Suprapubic skin (tissue), 4 donors: Measurements from ENCODE around the gene SUGT1. TPM values are rescaled to one million over a fixed set of nuclear protein-coding genes. Genes with fewer than 3 reads are reported as not detected.

Experiments used
- DNase-seq, 2 donors: peaks; one replicate each; pipeline ENCODE4 v3.0.0-alpha.2; 2019; ENCODE audit warnings: low spot score in 2 of 2
- H3K27ac ChIP-seq: fragments of 200-600 bp; sonication (generic); one replicate; pipeline ENCODE4 v1.5.1; 2019
- H3K27me3 ChIP-seq: fragments of 200-600 bp; sonication (generic); one replicate; pipeline ENCODE4 v1.5.1; 2019
- H3K36me3 ChIP-seq: fragments of 200-600 bp; sonication (generic); one replicate; pipeline ENCODE4 v1.5.1; 2019
- H3K4me1 ChIP-seq: fragments of 200-600 bp; sonication (generic); one replicate; pipeline ENCODE4 v1.5.1; 2019
- H3K4me3 ChIP-seq: fragments of 200-600 bp; sonication (generic); one replicate; pipeline ENCODE4 v1.5.1; 2019; ENCODE audit warnings: mild to moderate bottlenecking
- H3K9me3 ChIP-seq: fragments of 200-600 bp; sonication (generic); one replicate; pipeline ENCODE4 v1.5.1; 2019
- EP300 ChIP-seq: sonication (generic); formaldehyde crosslinking; IDR thresholded peaks from one replicate; pipeline ENCODE4 v1.6.1; 2017; ENCODE audit warnings: antibody characterized with exemption
- POLR2A ChIP-seq, 2 donors: fragments of 450-650 bp; IDR thresholded peaks; one replicate each; pipeline ENCODE4 v1.6.1; 2017; ENCODE audit warnings: antibody characterized with exemption in 2 of 2, mild to moderate bottlenecking in 2 of 2, moderate library complexity in 2 of 2
- POLR2AphosphoS5 ChIP-seq, 3 donors: sonication (generic); formaldehyde crosslinking; IDR thresholded peaks; one replicate each; pipeline ENCODE4 v1.6.1; 2017; ENCODE audit warnings: antibody characterized with exemption in 3 of 3
- WGBS: methylation state at CpG from one replicate; pipeline ENCODE4 v1.1.5; 2018; 5-methylcytosine and 5-hydroxymethylcytosine counted together
- total RNA-seq, 4 donors: library from RNA; depleted of rRNA; stranded (reverse); fragments of >200 nt; gene quantifications; one replicate each; pipeline ENCODE4 v1.1.0, GENCODE V29; 2016
- TF ChIP-seq, protein P1 (sequence below), 2 donors: fragments of 200-600 bp in 1 of 2; fragments of 450-650 bp in 1 of 2; sonication (generic) in 1 of 2; IDR thresholded peaks; one replicate each; pipeline ENCODE4 v1.5.1; 2016 to 2019; ENCODE audit warnings: antibody characterized with exemption in 2 of 2, mild to moderate bottlenecking in 1 of 2, moderate library complexity in 1 of 2

SUGT1 gene
- total RNA-seq, 4 donors from 2014 or later = 23.7 to 38.2 (median 28.8) TPM

DNA sequence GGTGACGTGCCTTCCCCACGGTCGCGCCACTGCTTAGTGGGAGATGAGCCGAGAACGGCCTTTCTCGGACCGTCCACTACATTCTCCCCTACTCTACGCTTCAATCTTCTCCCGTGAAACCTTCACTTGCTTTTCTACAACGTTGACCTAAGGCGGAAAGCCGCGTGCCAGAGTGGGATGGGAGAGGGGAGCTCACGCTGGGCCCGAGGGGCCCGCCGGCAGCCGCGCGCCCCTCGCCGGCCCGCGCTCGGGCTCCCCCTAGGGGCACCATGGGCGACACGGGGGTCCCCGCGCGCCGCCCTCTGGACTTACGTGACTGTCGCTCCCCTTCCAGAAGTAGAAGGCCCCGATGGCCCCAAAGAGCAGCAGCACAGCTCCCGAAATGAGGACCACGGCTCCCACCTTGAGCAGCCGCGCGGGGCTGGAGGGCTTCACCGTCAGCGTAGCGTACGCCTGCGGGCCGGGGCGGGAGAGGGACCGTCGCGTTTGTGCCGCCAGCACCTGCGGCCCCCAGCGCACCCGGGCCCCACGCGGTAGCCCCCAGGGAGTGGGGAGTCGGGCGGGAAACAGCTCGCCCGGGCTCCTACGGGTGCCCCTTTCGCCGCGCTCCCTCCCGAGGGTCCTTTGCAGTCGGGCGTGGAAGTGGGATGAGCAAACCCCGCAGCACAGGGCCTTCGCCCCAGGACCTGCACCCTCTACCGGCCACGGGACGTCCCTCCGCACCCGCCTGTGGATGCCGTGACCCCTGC, 86.3 kb downstream of the SUGT1 start:
- WGBS = 13% methylated on average over 52 of the region's 75 CpGs
- Histone ChIP-seq H3K4me3 (peak overlapping the region; percentile 35), H3K27me3 (peaks cover 49% of the 10 kb centered on the region), H3K4me1 (peaks cover 10% of the 10 kb centered on the region), H3K27ac (no peak overlapping the region), H3K36me3 (no peaks in the 10 kb centered on the region), H3K9me3 (no peaks in the 10 kb centered on the region)
- TF ChIP-seq EP300 (no peak), POLR2AphosphoS5 (IDR thresholded peaks at IDR 0.05) (no peak), POLR2A (IDR thresholded peaks at IDR 0.05) (no peak)
- no peak for DNase-seq

DNA sequence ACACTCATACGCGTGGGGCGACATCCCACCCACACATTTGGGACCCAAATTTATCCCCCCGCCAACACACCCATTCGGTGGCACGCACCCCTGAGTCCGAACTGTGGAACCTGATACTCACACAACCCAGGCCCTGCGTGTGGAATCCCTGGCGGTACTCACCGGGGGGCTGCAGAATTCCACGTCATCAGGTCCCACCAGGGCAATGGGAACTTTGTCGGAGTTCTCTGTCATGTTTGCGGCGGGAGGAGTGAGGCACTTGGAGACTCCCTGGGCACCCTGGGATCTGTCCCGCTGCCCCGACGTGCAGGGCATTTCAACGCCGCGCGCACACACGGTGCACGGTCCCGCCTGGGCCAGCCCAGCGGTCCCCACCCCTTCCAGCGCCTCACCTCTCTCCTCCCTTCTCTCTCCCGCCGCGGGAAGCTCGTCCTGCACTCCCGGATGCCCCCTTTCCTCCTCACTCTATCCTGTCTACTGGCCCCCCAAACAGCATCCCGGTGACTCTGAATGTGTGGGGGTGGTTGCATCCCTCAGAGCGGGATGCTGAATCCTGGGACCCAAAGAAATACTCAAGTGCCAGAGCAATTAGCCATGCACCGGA, 86.9 kb downstream of the SUGT1 start, which contains the start of gene CNMD:
Gene CNMD (minus strand): TSS at position 353 of the 604 bp plus-strand sequence. CDS start 119 bp downstream, at position 234.
- 8% methylated on average over 18 of the region's 34 CpGs for WGBS
- Histone ChIP-seq H3K27ac (no peak within 1 kb of the TSS), H3K36me3 (no peaks in the 10 kb centered on the region), H3K4me1 (peaks cover 10% of the 10 kb centered on the region), H3K9me3 (no peaks in the 10 kb centered on the region), H3K27me3 (peaks cover 49% of the 10 kb centered on the region), H3K4me3 (peak within 1 kb of the TSS; percentile 35)
- DNase-seq = no peak
- TF ChIP-seq, protein P1, sequence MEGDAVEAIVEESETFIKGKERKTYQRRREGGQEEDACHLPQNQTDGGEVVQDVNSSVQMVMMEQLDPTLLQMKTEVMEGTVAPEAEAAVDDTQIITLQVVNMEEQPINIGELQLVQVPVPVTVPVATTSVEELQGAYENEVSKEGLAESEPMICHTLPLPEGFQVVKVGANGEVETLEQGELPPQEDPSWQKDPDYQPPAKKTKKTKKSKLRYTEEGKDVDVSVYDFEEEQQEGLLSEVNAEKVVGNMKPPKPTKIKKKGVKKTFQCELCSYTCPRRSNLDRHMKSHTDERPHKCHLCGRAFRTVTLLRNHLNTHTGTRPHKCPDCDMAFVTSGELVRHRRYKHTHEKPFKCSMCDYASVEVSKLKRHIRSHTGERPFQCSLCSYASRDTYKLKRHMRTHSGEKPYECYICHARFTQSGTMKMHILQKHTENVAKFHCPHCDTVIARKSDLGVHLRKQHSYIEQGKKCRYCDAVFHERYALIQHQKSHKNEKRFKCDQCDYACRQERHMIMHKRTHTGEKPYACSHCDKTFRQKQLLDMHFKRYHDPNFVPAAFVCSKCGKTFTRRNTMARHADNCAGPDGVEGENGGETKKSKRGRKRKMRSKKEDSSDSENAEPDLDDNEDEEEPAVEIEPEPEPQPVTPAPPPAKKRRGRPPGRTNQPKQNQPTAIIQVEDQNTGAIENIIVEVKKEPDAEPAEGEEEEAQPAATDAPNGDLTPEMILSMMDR (IDR thresholded peaks at IDR 0.05) = no peak
- TF ChIP-seq POLR2A (IDR thresholded peaks at IDR 0.05) = no peak
- no peak for TF ChIP-seq EP300
- TF ChIP-seq POLR2AphosphoS5 (IDR thresholded peaks at IDR 0.05) = no peak

DNA sequence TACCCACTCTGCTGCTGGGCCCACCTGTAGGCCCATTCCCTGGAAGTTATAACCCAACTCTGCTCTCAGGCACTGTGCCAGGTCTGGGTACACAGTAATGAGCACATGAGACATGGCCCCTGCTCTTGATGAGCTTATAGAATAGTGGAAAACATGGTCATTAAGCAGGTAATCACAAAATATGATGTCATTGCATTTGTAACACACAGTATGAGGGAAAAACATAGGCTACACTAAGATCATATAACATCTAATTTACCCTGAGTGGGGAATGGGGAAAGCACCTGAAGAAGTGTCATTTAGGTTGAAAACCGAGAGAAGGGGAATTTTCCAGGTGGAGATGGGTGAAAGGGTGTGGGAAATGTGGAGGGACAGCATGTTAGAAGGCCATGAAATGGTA, 90.9 kb downstream of the SUGT1 start:
- no peak for DNase-seq
- TF ChIP-seq POLR2AphosphoS5 (IDR thresholded peaks at IDR 0.05) (no peak), EP300 (no peak)
- TF ChIP-seq, protein P1 (IDR thresholded peaks at IDR 0.05) = no peak
- Histone ChIP-seq H3K9me3 (no peaks in the 10 kb centered on the region), H3K27me3 (peaks cover 32% of the 10 kb centered on the region), H3K36me3 (no peaks in the 10 kb centered on the region), H3K4me1 (peaks cover 10% of the 10 kb centered on the region), H3K4me3 (no peak overlapping the region), H3K27ac (no peak overlapping the region)
- WGBS = 60% methylated on average over 1 of the region's 1 CpG

DNA sequence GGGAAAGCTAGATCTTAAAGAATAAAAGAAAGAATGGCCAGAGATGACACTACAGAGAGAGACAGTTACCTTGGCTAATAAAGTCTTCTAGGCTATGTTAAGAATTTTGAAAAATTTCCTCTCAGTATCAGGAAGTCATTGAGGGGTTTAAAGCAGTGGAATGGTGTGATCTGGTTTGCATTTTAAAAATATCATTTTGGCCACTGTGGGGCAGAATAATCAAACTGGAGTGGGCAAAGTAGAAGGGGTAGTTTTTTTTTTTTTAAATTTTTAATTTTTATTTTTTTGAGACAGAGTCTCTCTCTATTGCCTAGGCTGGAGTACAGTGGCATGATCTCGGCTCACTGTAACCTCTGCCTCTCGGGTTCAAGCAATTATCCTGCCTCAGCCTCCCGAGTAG, 91.4 kb downstream of the SUGT1 start:
- peaks cover 5% of the 10 kb centered on the region for H3K4me1 ChIP-seq
- peaks cover 27% of the 10 kb centered on the region for H3K27me3 ChIP-seq

DNA sequence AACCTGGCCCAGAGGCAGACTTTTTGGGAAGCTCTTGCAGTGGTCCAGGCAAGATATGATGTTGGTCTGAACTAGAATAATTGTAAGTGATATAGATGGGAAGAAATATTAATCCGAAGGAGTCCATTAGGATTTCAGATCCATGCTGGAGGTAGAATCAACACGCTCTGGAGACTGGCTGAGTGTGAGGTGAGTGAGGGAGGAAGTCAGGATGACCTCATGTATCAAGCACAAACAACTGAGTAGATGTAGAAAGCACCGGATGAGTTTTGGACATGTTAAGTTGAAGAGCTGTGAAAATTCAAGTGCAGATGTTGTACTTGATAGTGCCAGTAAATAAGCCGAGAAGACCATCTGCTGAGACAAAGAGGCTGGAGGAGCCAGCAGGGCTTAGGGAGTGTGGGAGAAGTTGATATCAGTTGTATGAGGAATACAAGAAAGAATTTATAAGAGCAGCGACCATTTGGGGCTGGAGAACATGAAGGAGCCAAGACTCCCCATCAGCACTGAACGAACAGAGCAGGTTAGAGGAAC, 92.3 kb downstream of the SUGT1 start:
- Histone ChIP-seq H3K36me3 (no peaks in the 10 kb centered on the region), H3K4me1 (no peaks in the 10 kb centered on the region), H3K27ac (no peak overlapping the region), H3K27me3 (peaks cover 19% of the 10 kb centered on the region), H3K4me3 (no peak overlapping the region), H3K9me3 (no peaks in the 10 kb centered on the region)
- DNase-seq = no peak
- 69% methylated on average over 6 of the region's 6 CpGs for WGBS
- TF ChIP-seq EP300 (no peak), POLR2A (IDR thresholded peaks at IDR 0.05) (no peak), POLR2AphosphoS5 (IDR thresholded peaks at IDR 0.05) (no peak)
- TF ChIP-seq, protein P1 (IDR thresholded peaks at IDR 0.05) = no peak

More for the DNA sequence above, 91.4 kb downstream of the SUGT1 start:
- Histone ChIP-seq H3K27ac (no peak overlapping the region), H3K4me3 (no peak overlapping the region), H3K9me3 (no peaks in the 10 kb centered on the region), H3K36me3 (no peaks in the 10 kb centered on the region)
- WGBS = 94% methylated on average over 3 of the region's 3 CpGs
- no peak for TF ChIP-seq POLR2AphosphoS5 (IDR thresholded peaks at IDR 0.05)
- TF ChIP-seq, protein P1 (IDR thresholded peaks at IDR 0.05) = no peak
- no peak for TF ChIP-seq EP300
- no peak for DNase-seq
